Brain microvascular endothelial cell (primary cell): ENCODE data around the gene IQSEC3.

Experiments used
- DNase-seq: peaks from one replicate; pipeline ENCODE4 v3.0.0-alpha.2; 2020
- H3K27ac ChIP-seq: fragments of 250-450 bp; sonication (Bioruptor Pico); 2 replicates; pipeline ENCODE4 v1.5.1; 2020; ENCODE audit warnings: mild to moderate bottlenecking, moderate library complexity
- H3K27me3 ChIP-seq: fragments of 250-450 bp; sonication (Bioruptor Pico); replicated peaks from 2 replicates; pipeline ENCODE4 v1.5.1; 2020; ENCODE audit warnings: mild to moderate bottlenecking
- H3K36me3 ChIP-seq: fragments of 250-450 bp; sonication (Bioruptor Pico); replicated peaks from 2 replicates; pipeline ENCODE4 v1.5.1; 2020; ENCODE audit warnings: mild to moderate bottlenecking
- H3K4me3 ChIP-seq: 2 replicates; pipeline ENCODE4 v1.5.1; 2011; ENCODE audit warnings: low read depth, mild to moderate bottlenecking, control low read depth, low read length, moderate library complexity
- in situ Hi-C: cut with HindIII; loops from 2 replicates; pipeline ENCODE4 v1.10.0; 2017; ENCODE audit warnings: low sequenced_read_pairs, low pct_ligation_motif_present
- TF ChIP-seq, protein P1 (sequence below): IDR thresholded peaks from 2 replicates; pipeline ENCODE4 v1.5.1; 2011; ENCODE audit warnings: low read depth, mild to moderate bottlenecking, moderate library complexity, low read length, control low read depth, inconsistent platforms; ENCODE audit errors: missing control alignments

Gene IQSEC3

DNA sequence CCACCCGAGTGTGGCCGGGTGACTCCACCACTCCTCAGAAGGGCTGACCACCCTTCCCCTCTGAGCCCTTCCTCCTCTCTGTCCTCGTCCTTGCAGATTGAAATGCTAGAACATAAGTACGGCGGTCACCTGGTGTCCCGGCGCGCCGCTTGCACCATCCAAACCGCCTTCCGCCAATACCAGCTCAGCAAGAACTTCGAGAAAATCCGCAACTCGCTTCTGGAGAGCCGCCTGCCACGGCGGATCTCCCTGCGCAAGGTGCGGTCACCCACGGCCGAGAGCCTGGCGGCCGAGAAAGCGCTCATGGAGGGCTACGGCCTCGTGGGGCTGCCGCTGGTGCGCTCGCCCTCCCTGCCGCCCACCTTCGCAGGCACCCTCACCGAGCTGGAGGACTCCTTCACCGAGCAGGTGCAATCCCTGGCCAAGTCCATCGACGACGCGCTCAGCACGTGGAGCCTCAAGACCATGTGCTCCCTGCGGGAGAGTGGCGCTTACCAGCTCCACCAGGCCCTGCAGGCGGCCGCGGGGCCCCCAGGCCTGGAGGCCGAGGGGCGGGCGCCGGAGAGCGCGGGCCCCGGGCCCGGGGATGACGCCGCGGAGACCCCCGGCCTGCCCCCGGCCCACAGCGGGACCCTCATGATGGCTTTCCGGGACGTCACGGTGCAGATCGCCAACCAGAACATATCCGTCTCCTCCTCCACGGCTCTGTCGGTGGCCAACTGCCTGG, 71.8 kb downstream of the IQSEC3 start:
- TF ChIP-seq, protein P1, sequence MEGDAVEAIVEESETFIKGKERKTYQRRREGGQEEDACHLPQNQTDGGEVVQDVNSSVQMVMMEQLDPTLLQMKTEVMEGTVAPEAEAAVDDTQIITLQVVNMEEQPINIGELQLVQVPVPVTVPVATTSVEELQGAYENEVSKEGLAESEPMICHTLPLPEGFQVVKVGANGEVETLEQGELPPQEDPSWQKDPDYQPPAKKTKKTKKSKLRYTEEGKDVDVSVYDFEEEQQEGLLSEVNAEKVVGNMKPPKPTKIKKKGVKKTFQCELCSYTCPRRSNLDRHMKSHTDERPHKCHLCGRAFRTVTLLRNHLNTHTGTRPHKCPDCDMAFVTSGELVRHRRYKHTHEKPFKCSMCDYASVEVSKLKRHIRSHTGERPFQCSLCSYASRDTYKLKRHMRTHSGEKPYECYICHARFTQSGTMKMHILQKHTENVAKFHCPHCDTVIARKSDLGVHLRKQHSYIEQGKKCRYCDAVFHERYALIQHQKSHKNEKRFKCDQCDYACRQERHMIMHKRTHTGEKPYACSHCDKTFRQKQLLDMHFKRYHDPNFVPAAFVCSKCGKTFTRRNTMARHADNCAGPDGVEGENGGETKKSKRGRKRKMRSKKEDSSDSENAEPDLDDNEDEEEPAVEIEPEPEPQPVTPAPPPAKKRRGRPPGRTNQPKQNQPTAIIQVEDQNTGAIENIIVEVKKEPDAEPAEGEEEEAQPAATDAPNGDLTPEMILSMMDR = no peak
- in situ Hi-C loops = no loop called here
- Histone ChIP-seq H3K36me3 (no peaks in the 10 kb centered on the region), H3K27me3 (peaks cover 24% of the 10 kb centered on the region), H3K27ac (no peak overlapping the region), H3K4me3 (no peak overlapping the region)
- DNase-seq = no peak

DNA sequence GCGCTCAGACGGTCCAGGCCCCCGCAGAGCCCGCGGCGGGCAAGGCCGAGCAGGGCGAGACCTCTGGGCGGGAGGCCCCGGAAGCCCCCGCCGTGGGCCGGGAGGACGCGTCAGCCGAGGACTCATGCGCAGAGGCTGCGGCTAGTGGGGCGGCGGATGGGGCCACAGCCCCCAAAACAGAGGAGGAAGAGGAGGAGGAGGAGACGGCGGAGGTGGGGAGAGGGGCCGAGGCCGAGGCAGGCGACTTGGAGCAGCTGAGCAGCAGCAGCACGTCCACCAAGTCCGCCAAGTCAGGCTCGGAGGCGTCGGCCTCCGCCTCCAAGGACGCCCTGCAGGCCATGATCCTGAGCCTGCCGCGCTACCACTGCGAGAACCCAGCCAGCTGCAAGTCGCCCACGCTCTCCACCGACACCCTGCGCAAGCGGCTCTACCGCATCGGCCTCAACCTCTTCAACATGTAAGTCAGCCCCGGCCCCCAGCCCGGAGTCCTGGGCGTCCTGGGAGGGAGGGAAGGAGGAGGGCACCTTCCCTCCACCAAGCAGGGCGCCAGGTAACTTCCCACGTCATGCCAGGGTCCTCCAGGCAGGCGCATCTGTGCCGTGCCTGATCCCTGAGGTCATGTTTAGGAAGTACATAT, 72.4 kb downstream of the IQSEC3 start:
- Histone ChIP-seq H3K27me3 (peaks cover 24% of the 10 kb centered on the region), H3K36me3 (no peaks in the 10 kb centered on the region), H3K4me3 (no peak overlapping the region), H3K27ac (no peak overlapping the region)
- in situ Hi-C loops = no loop called here
- DNase-seq = peak; percentile 11
- TF ChIP-seq, protein P1 = no peak

DNA sequence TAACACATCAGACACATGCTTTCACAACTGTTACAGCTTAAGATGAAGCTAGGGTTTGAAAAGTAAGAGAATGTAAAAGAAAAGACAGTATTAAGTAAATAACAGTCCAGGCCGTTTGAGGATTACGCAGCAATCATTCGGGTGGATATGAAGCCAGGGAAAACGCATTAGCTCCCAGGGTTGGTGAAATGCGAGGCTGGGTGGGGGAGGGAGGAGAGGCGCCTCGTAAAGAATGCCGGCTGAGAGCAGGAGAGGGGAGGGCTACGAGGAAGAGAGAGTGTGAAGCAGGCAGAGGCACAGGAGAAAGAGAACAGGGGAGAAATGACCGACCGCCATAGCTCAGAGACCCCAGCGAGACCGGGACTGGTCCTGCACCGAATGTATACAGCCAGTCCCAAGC, 73.0 kb downstream of the IQSEC3 start:
- H3K27me3 ChIP-seq = peaks cover 24% of the 10 kb centered on the region
- H3K4me3 ChIP-seq = no peak overlapping the region
- H3K36me3 ChIP-seq = no peaks in the 10 kb centered on the region
- no peak overlapping the region for H3K27ac ChIP-seq
- in situ Hi-C loops = no loop called here
- TF ChIP-seq, protein P1 = no peak
- no peak for DNase-seq

DNA sequence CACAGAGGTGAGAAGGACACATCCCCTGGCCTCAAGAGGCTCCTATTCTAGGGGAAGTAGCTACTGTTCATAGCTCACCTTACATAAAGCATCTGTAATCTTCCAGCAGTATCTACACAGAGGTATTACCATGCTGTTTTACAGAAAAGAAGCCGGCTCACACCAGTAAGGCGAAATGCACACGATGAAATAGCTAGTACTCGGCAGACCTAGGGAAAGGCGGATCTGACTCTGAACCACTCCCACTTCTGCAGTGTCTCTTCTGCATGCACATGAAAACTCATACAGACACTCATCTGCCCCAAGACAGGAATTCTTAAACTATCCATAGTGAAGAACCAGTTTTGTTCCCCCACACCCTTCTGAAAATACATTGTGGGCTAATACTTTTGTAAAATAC, 73.6 kb downstream of the IQSEC3 start:
- Histone ChIP-seq H3K27me3 (peaks cover 24% of the 10 kb centered on the region), H3K36me3 (no peaks in the 10 kb centered on the region), H3K27ac (no peak overlapping the region), H3K4me3 (no peak overlapping the region)
- in situ Hi-C loops = no loop called here
- no peak for DNase-seq
- TF ChIP-seq, protein P1 = no peak

DNA sequence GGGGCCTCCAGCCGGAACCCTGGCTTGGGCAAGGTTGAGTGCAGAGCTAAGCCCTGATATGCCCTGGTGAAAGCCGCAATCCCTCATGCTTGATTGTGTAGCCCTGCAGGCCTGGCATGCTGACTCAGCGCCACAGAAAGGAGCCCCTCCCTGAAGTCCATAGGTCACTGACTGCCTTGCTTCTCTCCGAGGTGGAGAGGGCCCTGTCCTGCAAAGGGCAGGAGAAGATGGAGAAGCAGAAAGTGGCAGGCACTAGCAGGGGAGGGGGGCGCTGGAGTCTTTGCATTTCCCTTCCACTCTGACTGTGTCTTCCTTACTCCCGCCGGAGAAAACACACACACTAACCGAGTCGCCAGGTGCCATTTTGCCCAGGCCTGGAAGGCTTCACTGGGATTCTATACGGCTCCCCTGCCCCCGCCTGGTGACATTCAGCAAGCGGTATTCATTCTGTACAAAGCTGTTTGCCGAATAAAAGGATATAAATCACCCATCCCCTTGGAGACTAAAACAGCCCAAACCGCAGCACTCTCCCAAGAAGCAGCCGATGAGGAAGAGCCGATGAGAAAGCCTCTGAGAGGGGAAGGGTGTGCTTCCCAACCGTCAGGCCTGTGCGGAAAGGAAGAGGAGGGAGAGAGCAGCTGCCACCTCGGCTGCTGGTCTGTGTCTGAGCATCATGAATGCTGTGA, 77.5 kb downstream of the IQSEC3 start:
- Histone ChIP-seq H3K36me3 (no peaks in the 10 kb centered on the region), H3K27ac (no peak overlapping the region), H3K4me3 (no peak overlapping the region), H3K27me3 (peaks cover 19% of the 10 kb centered on the region)
- DNase-seq = no peak
- in situ Hi-C loops = no loop called here
- TF ChIP-seq, protein P1 = no peak
